MM.1S (cell line): ENCODE data around the gene GRM1.

Experiments used
- CTCF ChIP-seq: fragments of 300-600 bp; sonication (generic); IDR thresholded peaks from 2 replicates; pipeline ENCODE4 v1.5.1; 2016; ENCODE audit warnings: antibody characterized with exemption, low read length, mixed read lengths
- EZH2 ChIP-seq: fragments of 300-600 bp; sonication (generic); optimal IDR thresholded peaks from 2 replicates; pipeline ENCODE3; 2017; ENCODE audit warnings: low read depth, mild to moderate bottlenecking, antibody characterized with exemption, low read length, mixed read lengths
- EZH2phosphoT487 ChIP-seq: fragments of 300-600 bp; sonication (generic); IDR thresholded peaks from 2 replicates; pipeline ENCODE4 v1.6.1; 2018; ENCODE audit warnings: antibody characterized with exemption, low read length

GRCh38 chr6:146354451-146354850, 325.6 kb downstream of the GRM1 start:
- no peak for TF ChIP-seq CTCF
- no peak for TF ChIP-seq EZH2
- no peak for TF ChIP-seq EZH2phosphoT487
